Mononuclear cell (primary cell): ENCODE results near the gene SCGB1A1. TPM values are rescaled to one million over a fixed set of nuclear protein-coding genes. Genes with fewer than 3 reads are reported as not detected.

ENCODE experiments used
- H3K27me3 ChIP-seq: 2 replicates; pipeline ENCODE4 v1.6.0; 2011; ENCODE audit warnings: low read length, control low read depth; ENCODE audit not compliant: insufficient read depth
- H3K4me1 ChIP-seq: 2 replicates; pipeline ENCODE4 v1.5.1; 2011; ENCODE audit warnings: mild to moderate bottlenecking, low read length, control low read depth; ENCODE audit not compliant: insufficient read depth
- H3K4me3 ChIP-seq: 2 replicates; pipeline ENCODE4 v1.5.1; 2011; ENCODE audit warnings: mild to moderate bottlenecking, low read length, moderate library complexity
- H3K9me3 ChIP-seq: 2 replicates; pipeline ENCODE4 v1.5.1; 2011; ENCODE audit warnings: low read depth, mild to moderate bottlenecking, control low read depth, low read length
- total RNA-seq: library from RNA; depleted of rRNA; stranded (reverse); fragments of >200 nt; gene quantifications from one replicate; pipeline ENCODE4 v1.2.3, GENCODE V29; 2012

The SCGB1A1 gene
- total RNA-seq, 1 donor: not detected

DNA sequence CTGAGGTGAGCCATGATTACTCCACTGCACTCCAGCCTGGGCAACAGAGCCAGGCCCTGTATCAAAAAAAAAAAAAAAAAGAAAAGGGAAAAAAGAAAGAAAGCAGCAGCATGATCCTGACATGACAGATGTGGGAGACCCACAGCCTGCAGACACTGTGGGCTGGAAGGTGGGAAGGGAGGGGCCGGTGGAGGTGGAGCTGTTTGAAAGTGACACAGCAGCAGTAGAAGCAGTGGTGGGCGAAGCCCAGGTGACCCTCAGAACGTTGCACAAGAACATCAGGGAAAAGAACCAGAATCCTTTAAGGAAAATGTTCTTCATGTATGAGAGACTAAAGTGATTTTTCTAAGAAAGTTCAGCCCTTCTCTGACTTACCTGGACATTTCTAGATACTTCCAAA, 26.3 kb upstream of the SCGB1A1 start:
- Histone ChIP-seq H3K27me3 (no peaks in the 10 kb centered on the region), H3K9me3 (no peaks in the 10 kb centered on the region), H3K4me1 (peaks cover 21% of the 10 kb centered on the region), H3K4me3 (no peak overlapping the region)

DNA sequence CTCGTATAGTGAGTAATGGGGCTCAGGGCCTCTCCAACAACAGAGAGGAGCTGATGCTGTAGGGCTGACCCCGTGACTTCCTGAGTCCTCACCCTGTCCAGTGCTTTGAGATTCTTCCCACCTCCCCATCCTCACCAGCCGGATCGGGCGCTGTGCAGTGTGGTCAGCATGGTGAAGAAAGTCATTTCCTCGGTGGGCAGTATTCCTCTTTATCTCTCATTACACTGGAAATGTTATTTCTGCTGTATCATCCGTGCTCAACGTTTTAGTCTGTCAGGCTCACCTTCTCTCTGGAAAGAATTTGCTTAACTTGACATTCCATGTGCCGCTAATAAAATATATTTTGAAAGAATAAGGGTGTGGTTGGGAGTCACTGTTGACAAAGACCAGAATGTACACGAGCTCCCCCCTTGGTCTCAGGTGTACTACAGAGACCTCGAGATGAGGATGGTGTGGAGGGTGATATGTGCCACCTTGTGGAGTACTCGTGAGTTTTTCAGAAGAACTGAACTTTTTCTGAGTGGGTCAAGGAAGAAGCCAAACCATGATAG, 25.7 kb upstream of the SCGB1A1 start:
- no peak overlapping the region for H3K4me3 ChIP-seq
- no peaks in the 10 kb centered on the region for H3K27me3 ChIP-seq

DNA sequence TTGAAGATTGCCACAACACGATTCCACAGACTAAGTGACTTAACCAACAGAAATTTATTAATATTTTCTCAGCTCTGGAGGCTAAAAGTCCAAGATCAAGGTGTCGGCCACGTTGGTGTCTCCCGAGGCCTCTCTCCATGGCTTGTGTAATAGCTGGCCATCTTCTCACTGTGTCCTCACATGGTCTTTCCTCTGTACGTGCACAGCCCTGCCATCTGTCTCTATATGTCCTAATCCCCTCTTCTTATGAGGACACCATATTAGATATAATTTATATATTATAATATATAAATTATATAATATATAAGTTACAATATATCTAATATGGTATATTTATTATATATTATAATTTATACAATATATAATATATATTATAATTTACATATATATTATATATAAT, 25.1 kb upstream of the SCGB1A1 start:
- H3K4me1 ChIP-seq: peaks cover 30% of the 10 kb centered on the region
- no peaks in the 10 kb centered on the region for H3K9me3 ChIP-seq
- no peak overlapping the region for H3K4me3 ChIP-seq
- no peaks in the 10 kb centered on the region for H3K27me3 ChIP-seq

More for the DNA sequence above, 25.7 kb upstream of the SCGB1A1 start:
- peaks cover 27% of the 10 kb centered on the region for H3K4me1 ChIP-seq
- H3K9me3 ChIP-seq: no peaks in the 10 kb centered on the region

DNA sequence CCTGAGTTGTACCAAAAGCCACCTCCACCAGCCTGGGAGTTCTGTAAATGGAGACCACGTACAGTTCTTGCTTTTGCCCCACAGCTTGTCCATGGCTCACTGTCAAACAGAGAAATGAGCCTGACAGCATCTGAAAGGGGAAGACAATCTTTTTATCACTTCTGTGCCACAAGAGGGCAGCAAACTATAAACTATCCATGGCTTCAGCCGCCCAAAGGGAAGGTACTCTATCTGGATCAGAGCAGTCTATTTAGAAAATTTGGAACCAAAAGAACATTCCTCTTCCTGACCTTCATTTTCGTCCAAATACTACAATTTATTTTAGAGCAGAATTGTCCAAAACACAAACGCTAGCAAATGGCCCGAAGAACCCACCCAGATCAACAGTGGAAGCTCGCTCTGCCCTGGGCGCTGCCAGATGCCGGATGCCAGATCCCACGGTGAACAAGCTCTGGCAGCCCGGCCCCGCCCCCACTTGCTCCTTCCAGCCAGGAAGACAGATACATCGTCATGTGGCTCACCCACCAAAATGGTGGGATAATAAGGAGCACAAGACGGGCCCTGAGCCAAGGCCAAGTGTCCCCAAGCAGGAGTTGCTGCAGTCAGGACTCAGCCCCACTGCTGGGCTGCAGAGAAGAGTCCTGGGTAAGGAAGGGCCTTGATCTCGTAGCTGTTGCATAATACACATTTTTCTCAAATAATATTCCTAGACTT, 23.9 kb upstream of the SCGB1A1 start:
- no peak overlapping the region for H3K4me3 ChIP-seq
- no peaks in the 10 kb centered on the region for H3K27me3 ChIP-seq
- peaks cover 30% of the 10 kb centered on the region for H3K4me1 ChIP-seq
- no peaks in the 10 kb centered on the region for H3K9me3 ChIP-seq

DNA sequence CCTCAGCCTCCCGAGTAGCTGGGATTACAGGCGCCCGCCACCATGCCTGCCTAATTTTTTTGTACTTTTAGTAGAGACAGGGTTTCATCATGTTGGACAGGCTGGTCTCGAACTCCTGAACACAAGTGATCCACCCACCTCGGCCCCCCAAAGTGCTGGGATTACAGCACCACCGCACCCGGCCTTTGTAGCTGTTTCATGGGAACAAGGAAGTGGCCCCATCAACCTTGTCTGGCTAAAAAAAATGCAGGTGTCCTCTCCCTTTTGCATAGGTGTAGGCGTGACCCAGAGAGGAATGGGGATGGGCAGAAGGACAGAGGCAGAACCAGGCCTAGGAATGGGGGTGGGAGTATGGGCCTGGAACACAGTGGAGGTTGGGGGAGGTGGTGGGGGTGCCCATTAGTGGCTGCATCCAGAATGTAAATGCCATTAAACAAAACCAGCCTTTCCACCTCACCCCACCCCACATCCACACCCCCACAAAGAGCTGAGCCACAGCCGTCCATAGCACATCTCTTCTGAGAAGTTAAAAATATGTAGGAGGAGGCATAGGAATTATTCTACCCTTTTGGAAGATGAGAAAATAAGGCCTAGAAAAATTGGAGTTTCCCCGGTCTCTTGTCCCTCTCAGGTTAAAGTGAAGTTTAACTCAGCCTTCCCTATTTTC, 22.8 kb upstream of the SCGB1A1 start:
- Histone ChIP-seq H3K4me3 (no peak overlapping the region), H3K4me1 (peaks cover 24% of the 10 kb centered on the region), H3K27me3 (no peaks in the 10 kb centered on the region), H3K9me3 (no peaks in the 10 kb centered on the region)

- Histone ChIP-seq H3K4me1 (peaks cover 35% of the 10 kb centered on the region), H3K4me3 (no peak overlapping the region), H3K9me3 (no peaks in the 10 kb centered on the region), H3K27me3 (no peaks in the 10 kb centered on the region)
Observed at GRCh38 chr11:62398011-62398994, 20.5 kb upstream of the SCGB1A1 start.

DNA sequence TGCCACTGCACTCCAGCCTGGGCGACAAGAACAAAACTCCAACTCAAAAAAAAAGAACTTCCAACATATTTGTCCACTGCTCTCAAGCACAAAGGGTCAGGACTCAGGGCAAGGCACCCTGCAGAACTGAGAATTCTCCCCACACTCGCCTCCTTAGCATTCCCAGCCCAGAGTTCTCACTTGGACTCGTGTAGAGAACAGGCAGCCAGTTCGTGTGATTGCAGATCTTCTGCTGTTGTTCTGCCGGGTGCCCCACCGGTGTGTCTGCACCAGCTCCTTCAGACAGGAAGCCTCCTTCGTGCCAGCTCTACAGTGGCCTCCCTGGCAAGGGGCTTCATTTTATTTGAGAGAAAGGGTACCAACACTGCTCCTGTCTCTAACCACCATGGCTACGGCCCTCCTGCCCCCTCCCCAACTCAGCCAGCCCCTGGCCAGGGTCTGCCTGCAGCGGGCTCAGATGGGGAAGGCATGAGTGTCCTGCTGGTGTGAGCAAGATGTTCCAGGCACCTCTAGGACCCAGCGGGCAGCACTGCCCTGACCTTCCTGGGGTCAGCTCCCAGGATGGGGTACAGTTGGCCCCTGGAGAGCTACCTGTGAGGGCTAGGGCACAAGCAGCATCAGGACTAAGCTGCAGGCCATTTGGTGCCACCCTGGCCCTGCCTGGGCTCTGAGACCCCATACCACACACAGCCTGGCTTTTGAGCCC, 19.5 kb upstream of the SCGB1A1 start:
- H3K4me3 ChIP-seq: no peak overlapping the region
- no peaks in the 10 kb centered on the region for H3K27me3 ChIP-seq
- H3K4me1 ChIP-seq: peaks cover 33% of the 10 kb centered on the region
- no peaks in the 10 kb centered on the region for H3K9me3 ChIP-seq

DNA sequence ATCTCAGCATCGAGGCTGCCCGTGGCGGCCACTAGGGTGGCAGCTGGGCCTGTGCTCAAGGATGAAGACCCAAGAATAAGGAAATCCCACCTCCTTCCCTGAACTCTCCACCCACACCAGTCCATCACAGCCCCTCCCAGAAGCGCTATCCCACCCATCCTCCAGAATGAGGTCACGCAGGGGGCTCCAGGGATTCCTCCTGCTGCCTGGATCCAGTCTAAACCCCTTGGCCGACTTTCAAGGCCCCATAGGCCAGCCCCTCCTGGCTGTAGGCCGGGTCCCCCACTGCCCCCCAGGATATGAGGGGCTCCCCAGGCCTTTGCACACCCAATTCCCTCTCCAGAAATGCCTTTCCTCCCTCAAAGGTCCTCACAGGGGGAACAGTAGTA, 19.0 kb upstream of the SCGB1A1 start:
- peaks cover 33% of the 10 kb centered on the region for H3K4me1 ChIP-seq
- H3K27me3 ChIP-seq: no peaks in the 10 kb centered on the region
- no peak overlapping the region for H3K4me3 ChIP-seq
- no peaks in the 10 kb centered on the region for H3K9me3 ChIP-seq

GRCh38 chr11:62400281-62400680, 18.6 kb upstream of the SCGB1A1 start:
- no peak overlapping the region for H3K4me3 ChIP-seq
- peaks cover 30% of the 10 kb centered on the region for H3K4me1 ChIP-seq
- H3K27me3 ChIP-seq: no peaks in the 10 kb centered on the region
- H3K9me3 ChIP-seq: no peaks in the 10 kb centered on the region

DNA sequence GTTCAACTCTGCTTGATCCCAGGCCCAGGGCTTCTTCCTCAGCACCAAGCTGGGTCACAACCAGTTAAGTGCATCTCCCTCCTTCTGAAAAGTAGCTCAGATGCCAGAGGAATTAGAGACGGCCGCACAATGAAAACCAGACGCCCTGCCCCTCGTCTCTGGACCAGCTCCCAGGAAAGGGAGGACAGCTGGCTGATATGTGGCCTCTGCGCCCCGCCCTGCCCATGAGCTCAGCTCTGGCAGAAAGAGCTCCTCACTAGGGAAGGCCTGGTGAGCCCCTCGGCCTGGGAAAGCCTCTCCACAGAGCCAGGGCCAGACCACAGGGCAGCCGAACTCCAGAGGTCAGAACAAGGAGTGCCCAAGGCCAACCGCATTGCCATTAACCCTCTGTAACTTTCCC, 18.1 kb upstream of the SCGB1A1 start:
- peaks cover 29% of the 10 kb centered on the region for H3K4me1 ChIP-seq

DNA sequence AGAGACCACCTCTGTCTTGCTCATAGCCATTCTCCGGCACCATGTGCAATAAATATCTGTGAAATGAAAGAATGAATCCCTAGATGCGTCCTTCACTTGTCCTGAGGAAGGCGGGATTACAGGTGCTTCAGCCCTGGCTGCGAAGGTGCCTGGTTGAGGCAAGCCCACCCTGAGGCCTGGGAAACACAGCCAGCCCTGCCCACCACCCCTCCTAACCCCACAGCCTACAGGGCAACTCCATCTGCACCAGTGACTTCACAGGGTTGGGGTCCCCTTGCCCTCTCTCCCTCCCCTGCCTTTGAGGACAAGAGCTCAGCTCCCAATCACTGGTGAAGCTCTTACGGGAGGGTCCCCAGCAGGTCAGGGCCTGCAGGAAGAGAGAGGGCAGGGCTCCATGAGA, 17.5 kb upstream of the SCGB1A1 start:
- no peak overlapping the region for H3K4me3 ChIP-seq
- H3K27me3 ChIP-seq: no peaks in the 10 kb centered on the region
- H3K9me3 ChIP-seq: no peaks in the 10 kb centered on the region
- H3K4me1 ChIP-seq: peaks cover 29% of the 10 kb centered on the region

More for the DNA sequence above, 18.1 kb upstream of the SCGB1A1 start:
- Histone ChIP-seq H3K27me3 (no peaks in the 10 kb centered on the region), H3K9me3 (no peaks in the 10 kb centered on the region), H3K4me3 (no peak overlapping the region)

GRCh38 chr11:62401811-62402210, 17.0 kb upstream of the SCGB1A1 start:
- no peak overlapping the region for H3K4me3 ChIP-seq
- H3K27me3 ChIP-seq: no peaks in the 10 kb centered on the region
- H3K9me3 ChIP-seq: no peaks in the 10 kb centered on the region
- peaks cover 29% of the 10 kb centered on the region for H3K4me1 ChIP-seq

DNA sequence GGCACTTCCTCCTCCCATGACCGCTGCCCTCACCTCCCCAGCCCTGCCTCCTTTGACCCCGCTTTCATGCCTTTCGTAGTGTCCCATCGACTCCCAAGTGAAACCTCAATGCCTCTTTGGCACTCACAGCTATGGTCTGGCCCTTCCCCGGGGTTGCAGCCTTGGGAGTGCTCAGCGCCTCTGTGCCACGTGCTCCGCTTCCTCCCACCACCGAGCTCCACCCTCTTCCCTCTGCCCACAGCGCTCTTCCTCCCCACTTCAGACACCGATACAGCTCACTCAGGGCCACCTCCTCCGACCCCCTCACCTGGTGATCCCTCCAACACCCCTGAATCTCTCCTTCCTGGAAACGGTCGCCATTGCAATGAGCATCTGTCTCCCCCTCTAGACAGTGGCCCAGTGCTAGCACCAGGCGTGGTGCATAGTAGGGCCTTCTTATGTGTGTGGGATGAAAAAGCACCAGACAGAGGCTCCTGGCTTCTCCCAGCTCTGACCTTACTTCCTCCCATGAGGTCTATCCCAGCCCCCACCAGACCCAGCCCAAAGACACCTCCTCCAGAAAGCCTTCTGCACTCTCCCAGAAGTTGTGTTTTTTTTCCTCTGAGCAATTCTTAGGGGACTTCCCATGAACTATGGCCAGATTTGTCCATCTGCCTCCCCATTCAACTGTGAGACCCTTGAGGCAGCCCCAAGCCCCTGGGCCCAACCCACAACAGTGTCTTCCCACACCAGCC, 16.4 kb upstream of the SCGB1A1 start:
- Histone ChIP-seq H3K4me3 (no peak overlapping the region), H3K4me1 (peaks cover 29% of the 10 kb centered on the region), H3K27me3 (no peaks in the 10 kb centered on the region), H3K9me3 (no peaks in the 10 kb centered on the region)
